Thoracic aorta (tissue), 2 donors: ENCODE measurements around the gene MYL3. TPM values are rescaled to one million over a fixed set of nuclear protein-coding genes. Genes with fewer than 3 reads are reported as not detected.
A peak's percentile ranks its signal among the peaks of the same experiment; 100 is the strongest.
"Not testable (repeated sequence)": the region's sequence is repeated elsewhere in the genome, so short reads cannot be mapped to it uniquely, and the experiment has no call there.

ENCODE experiments used
- ATAC-seq: fragments of 150-250 bp; one replicate; pipeline ENCODE4 v1.8.0; 2017; ENCODE audit warnings: low read depth; ENCODE audit not compliant: insufficient number of reproducible peaks, low FRiP score
- DNase-seq: peaks from one replicate; pipeline ENCODE4 v3.0.0-alpha.2; 2020; ENCODE audit warnings: low spot score
- H3K27ac ChIP-seq, 2 donors: fragments of 200-600 bp; sonication (generic); 1 replicate in 1 of 2; 2 replicates in 1 of 2; pipeline ENCODE4 v1.5.1; 2016; ENCODE audit warnings: mild to moderate bottlenecking in 2 of 2, moderate library complexity in 2 of 2
- H3K27me3 ChIP-seq: fragments of 200-600 bp; sonication (generic); replicated peaks from 2 replicates; pipeline ENCODE4 v1.6.0; 2016; ENCODE audit warnings: mild to moderate bottlenecking; ENCODE audit not compliant: insufficient read depth
- H3K36me3 ChIP-seq: fragments of 200-600 bp; sonication (generic); one replicate; pipeline ENCODE4 v1.5.1; 2016
- H3K4me1 ChIP-seq, 2 donors: fragments of 200-600 bp; sonication (generic); 1 replicate in 1 of 2; 2 replicates in 1 of 2; pipeline versions ENCODE4 v1.5.1 to v1.6.0; 2016; ENCODE audit warnings: low read depth in 2 of 2, mild to moderate bottlenecking in 1 of 2; ENCODE audit not compliant: control insufficient read depth in 1 of 2
- H3K4me3 ChIP-seq: fragments of 200-600 bp; sonication (generic); 2 replicates; pipeline ENCODE4 v1.5.1; 2016; ENCODE audit warnings: mild to moderate bottlenecking
- H3K9me3 ChIP-seq: fragments of 200-600 bp; sonication (generic); 2 replicates; pipeline ENCODE4 v1.5.1; 2016
- total RNA-seq, 2 donors: library from RNA; depleted of rRNA; stranded (reverse); fragments of >200 nt; gene quantifications; one replicate each; pipeline versions ENCODE4 v1.1.0 to v1.2.3, GENCODE V29; 2016
- TF ChIP-seq, protein P1 (sequence below): fragments of 200-600 bp; sonication (generic); IDR thresholded peaks from one replicate; pipeline ENCODE4 v1.5.1; 2019; ENCODE audit warnings: antibody characterized with exemption

The MYL3 gene
- total RNA-seq, 2 donors from 2014 or later, result 1.5 TPM; not detected in 1

DNA sequence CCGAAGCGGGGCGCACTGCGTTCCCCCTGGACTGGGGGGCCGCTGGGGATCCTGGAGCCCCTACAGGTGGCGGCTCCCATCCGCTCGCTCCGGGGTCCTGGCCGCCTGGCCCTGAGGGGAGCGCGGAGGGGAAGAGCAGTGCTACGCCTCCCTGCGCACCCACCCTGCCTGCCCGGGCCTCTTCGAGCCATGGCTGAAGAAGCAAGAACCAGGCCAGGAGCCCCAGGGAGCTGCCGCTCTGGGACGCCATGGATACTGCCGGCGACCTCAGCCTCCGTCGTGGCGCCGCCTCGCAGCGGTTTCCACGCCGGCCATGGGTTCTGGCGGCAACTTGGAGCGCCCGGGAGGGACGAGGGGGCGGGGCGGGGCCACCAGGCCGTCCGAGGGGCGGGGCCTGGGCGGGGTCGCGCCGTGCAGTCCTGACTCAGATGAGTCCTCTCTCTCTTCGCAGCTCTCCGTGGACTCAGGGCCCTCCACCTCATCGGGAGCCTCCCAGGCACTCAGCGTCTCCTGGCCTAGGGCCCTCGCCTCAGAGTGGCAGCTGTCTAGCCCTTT, 50.9 kb downstream of the MYL3 start:
- peak; percentile 35 for DNase-seq
- H3K27me3 ChIP-seq, result no peaks in the 10 kb centered on the region
- peaks cover 3 to 13% of the 10 kb centered on the region in 2 donors for H3K4me1 ChIP-seq
- TF ChIP-seq, protein P1, sequence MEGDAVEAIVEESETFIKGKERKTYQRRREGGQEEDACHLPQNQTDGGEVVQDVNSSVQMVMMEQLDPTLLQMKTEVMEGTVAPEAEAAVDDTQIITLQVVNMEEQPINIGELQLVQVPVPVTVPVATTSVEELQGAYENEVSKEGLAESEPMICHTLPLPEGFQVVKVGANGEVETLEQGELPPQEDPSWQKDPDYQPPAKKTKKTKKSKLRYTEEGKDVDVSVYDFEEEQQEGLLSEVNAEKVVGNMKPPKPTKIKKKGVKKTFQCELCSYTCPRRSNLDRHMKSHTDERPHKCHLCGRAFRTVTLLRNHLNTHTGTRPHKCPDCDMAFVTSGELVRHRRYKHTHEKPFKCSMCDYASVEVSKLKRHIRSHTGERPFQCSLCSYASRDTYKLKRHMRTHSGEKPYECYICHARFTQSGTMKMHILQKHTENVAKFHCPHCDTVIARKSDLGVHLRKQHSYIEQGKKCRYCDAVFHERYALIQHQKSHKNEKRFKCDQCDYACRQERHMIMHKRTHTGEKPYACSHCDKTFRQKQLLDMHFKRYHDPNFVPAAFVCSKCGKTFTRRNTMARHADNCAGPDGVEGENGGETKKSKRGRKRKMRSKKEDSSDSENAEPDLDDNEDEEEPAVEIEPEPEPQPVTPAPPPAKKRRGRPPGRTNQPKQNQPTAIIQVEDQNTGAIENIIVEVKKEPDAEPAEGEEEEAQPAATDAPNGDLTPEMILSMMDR, result no peak
- H3K27ac ChIP-seq, result no peak overlapping the region
- ATAC-seq, result peak; percentile 43
- peak overlapping the region; percentile 69 for H3K4me3 ChIP-seq
- H3K36me3 ChIP-seq, result no peaks in the 10 kb centered on the region
- H3K9me3 ChIP-seq, result no peaks in the 10 kb centered on the region

DNA sequence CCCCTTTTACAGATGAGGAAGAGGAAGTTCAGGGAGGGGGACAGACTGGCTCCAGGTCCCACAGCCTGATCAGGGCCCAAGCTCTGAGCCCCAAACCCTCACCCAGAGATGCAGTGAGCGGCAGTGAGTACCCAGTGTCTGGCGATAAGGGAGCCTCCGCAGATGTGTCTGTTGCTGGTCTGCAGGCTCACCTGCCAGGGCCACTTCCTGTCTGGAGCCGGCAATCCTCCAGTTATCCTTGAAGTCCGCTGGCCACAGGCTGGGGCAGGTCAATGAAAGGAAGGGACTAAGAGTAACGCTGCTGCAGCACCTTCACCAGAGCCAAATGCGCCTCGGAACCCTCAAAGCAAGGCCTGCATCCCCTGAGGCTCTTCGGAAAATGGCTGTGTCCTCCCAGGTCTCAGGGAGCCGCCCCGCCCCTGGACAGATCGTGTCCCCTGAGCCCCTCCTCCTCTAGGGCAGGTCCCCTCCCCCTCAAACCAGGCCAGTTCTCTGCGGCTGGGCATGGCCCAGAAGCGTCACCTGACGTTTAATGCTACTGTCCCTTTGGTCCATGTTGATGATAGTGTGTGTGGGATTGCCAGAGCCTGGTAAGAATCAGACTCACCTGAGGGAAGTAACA, 51.5 kb downstream of the MYL3 start:
- TF ChIP-seq, protein P1, result no peak
- Histone ChIP-seq H3K4me1 (peaks cover 3 to 13% of the 10 kb centered on the region in 2 donors), H3K4me3 (peak overlapping the region; percentile 69), H3K27ac (no peak overlapping the region), H3K9me3 (no peaks in the 10 kb centered on the region), H3K27me3 (no peaks in the 10 kb centered on the region), H3K36me3 (no peaks in the 10 kb centered on the region)
- no peak for DNase-seq
- no peak for ATAC-seq

DNA sequence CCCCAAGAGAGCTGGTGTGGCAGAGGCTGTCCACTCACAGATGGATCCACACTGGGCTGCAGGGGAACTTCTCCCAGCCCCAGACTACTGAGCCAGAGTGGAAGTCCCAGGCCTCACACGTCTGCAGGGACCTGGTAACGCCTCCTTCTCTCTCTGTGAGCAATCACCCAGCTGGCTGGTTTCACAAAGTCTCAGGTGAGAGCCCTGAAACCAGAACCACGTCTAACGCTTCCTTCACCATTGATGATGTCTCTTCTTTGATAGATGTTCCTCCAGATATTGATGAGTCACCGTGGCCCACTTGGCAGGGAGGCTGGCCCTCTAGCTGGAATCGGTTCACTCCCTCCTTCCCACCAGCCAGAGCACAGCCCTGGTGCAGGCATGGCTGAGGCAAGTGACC, 54.5 kb downstream of the MYL3 start:
- not testable (repeated sequence) for ATAC-seq, H3K27ac ChIP-seq, H3K9me3 ChIP-seq, H3K27me3 ChIP-seq, H3K36me3 ChIP-seq, DNase-seq, H3K4me3 ChIP-seq
- peaks cover 3 to 13% of the 10 kb centered on the region in 2 donors for H3K4me1 ChIP-seq

Other genes with a start within 250 kb of the MYL3 start
- 10 to 100 TPM; 25.2 to 41.7 TPM for gene ALS2CL, start 169.8 kb downstream of the MYL3 start, total RNA-seq
- not detected for gene TMIE, start 162.1 kb downstream of the MYL3 start, total RNA-seq
- under 1 TPM; 0.28 to 0.54 TPM for gene PRSS50, start 145.6 kb downstream of the MYL3 start, total RNA-seq
- gene PTH1R, start 14.3 kb upstream of the MYL3 start, total RNA-seq, result 1 to 10 TPM; 5.6 to 8.9 TPM
- gene CCDC12, start 113.3 kb upstream of the MYL3 start, total RNA-seq, result 10 to 100 TPM; 29.8 to 58.8 TPM
- 10 to 100 TPM; 39.7 to 48.7 TPM for gene NBEAL2, start 116.2 kb upstream of the MYL3 start, total RNA-seq